GM18520 (cell line): ENCODE results near the gene TPSG1.
"Not testable (repeated sequence)": the region's sequence is repeated elsewhere in the genome, so short reads cannot be mapped to it uniquely, and the experiment has no call there.

ENCODE experiments used
- ATAC-seq: cut with Tn5 transposase; IDR thresholded peaks from one replicate; pipeline ENCODE4 v1.9.1; 2021; ENCODE audit not compliant: unreplicated experiment

TPSG1 gene

DNA sequence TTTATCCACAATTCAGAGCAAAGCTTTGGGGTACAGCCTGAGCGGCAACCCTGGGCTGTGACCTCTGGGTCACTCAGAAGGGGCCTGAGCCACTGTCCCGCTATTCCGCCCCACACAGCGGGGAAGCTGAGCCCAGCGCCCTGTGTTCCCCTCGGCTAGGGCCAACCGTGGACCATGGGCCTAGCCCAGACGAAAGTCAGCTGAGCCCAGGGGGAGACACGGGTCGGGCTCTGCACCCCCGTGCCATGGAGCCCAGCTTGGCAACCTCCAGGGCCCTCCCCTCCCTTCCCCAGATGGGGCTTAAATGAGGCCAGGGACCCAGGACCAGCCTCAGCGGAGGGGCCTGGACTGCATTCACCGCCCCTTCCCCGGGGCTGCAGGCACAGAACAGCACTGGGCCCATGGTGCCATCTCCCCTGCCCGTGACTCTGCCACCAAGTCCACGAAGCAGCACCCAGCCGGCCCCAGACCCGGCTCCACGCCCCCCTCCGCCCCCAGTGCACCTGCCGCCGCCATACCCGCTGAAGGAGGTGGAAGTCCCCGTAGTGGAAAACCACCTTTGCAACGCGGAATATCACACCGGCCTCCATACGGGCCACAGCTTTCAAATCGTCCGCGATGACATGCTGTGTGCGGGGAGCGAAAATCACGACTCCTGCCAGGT is 32.6 kb upstream of the TPSG1 start:
- no peak for ATAC-seq

DNA sequence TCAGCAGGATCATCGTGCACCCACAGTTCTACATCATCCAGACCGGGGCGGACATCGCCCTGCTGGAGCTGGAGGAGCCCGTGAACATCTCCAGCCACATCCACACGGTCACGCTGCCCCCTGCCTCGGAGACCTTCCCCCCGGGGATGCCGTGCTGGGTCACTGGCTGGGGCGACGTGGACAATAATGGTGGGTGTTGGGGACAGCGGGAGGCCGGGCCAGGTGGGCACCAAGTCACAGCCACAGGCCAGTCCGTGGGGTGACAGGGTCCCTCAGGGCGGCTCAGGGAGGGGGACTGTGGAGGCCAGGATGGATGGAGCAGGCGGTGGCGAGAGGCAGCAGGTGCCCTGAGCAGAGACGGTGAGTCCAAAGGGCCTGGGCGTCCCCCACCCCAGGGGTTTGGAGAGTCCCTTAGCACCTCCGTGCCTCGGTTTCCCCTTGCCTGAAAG is 31.8 kb upstream of the TPSG1 start:
- ATAC-seq, result no peak

DNA sequence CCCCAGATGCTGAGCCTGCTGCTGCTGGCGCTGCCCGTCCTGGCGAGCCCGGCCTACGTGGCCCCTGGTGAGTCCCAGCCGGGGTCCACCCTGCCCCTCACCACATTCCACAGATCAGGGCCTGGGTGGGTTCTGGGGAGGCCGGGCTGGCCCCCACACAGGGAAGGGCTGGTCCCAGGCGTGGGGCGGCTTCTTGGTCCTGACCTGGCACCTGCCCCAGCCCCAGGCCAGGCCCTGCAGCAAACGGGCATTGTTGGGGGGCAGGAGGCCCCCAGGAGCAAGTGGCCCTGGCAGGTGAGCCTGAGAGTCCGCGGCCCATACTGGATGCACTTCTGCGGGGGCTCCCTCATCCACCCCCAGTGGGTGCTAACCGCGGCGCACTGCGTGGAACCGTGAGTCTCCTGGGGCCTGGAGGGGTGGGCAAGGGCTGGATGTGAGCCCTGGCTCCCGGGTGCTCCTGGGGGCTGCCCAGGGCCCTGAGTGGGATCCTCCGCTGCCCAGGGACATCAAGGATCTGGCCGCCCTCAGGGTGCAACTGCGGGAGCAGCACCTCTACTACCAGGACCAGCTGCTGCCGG is 31.3 kb upstream of the TPSG1 start:
- ATAC-seq, result not testable (repeated sequence)

DNA sequence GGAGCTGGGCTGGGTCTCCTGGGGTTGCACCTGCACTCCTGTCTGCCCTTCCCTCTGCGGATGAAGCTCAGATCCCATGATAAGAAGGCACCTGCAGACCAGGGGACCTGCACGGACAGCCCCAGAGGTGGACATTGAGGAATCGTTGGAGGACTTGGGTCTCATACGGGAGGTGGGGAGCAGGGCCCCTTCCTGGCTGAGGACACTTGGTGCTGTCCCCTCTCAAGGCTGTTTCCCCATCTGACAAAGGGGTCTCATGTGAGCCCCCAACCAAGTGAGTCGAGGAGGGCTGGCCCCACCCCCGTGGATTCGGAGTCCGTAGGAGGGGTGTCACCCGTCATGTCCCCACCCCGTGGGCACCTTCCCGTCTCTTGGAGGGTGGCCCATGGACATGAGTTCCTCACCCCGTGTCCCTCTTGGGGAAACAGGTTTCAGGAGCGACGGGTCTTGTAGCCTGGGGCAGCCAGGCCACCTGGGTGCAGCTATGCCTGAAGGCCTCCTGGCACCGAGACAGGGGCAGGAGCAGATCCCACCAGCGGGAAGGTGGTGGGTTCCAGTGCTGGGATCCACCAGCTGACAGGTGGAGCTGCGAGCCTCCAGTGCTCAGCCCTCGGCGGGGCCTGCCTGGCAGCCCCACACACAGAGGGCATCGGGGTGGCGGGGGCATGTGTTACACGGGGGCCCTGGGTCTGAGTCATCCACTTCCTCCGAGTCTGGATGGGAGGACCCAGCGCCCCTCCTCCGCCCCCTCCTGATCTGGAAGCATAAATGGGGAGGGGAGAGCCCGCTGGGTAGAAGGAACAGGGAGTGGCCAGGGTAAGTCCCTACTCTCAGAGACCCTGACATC is 30.4 kb upstream of the TPSG1 start, which contains the start of gene TPSD1:
Gene TPSD1, plus strand, starts transcription at position 794 of the 847 bp plus-strand sequence. CDS start 212 bp downstream, outside the sequence.
- not testable (repeated sequence) for ATAC-seq

DNA sequence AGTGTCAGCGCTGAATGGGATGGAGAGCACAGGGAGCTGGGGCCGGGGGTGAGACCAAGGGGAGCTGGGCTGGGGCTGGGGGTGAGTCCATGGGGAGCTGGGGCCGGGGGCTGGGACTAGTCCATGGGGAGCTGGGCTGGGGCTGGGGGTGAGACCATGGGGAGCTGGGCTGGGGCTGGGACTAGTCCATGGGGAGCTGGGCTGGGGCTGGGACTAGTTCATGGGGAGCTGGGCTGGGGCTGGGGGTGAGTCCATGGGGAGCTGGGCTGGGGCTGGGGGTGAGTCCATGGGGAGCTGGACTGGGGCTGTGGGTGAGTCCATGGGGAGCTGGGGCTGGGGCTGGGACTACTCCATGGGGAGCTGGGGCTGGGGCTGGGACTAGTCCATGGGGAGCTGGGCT is 29.8 kb upstream of the TPSG1 start:
- ATAC-seq, result not testable (repeated sequence)

DNA sequence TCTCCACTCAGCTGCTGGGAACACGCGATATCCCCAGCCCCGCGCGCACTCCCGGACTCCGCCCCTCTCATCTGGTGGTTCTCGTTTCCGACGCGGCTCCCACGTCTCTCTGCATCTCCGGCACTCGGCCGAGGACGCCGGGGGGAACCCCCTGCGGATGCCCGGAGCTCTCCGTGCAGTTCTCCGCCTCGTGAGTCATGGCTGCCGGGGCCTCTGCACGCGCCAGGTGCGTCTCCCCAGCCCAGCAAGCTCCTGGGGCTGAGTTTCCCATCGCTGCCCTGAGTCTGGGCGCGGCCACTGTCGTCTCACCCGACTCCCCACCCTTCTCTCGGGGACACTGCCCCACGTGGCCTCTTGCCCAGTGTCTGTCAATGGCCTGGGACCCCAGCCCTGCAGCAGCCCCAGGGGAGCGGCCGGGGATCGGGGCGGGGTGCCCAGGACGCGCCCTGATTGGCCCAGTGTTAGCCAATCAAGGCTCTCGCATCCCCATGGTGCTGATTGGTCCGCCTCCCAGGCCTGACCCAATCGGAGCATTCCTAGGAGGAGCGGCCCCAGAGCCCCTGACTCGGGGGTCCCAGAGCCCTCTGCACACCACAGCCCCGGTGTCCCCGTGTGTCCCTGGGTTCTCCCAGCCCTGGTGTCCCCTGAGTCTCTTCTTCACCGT is 28.8 kb upstream of the TPSG1 start:
- ATAC-seq, result not testable (repeated sequence)

DNA sequence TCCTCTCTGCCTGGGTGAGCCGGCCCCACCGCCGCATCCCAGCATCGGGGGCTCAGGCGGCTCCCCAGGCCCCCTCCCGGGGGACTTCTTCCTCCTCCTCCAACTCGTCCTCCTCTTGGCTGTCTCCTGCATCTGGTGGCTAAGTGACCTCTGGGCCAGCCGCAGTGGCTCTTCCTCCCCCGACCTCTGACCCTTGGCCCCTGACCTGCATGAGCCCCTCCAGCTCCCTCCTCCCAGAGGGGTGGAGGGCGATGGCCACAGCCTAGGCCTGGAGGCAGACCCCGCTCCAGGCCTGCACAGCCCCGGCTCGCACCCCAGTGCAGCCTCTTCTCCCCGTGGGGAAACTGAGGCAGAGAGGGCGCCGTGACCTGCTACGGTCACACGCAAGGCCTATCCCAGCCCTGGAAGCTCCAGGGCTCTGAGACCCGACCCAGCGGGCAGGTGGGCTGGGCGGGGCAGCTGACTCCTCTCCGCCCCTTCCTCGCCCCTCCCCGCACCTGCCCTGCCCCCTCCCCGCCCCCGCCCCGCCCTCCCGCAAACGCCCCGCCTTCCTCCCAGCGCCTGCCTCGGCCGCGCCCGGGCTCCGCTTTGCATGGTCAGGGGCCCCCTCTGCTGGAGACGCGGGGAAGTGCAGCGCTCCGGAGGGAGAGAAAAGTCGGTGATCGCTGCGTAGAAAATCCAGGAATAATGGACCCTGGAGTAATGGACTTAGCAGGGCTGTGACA is 24.1 kb upstream of the TPSG1 start:
- ATAC-seq, result not testable (repeated sequence)

DNA sequence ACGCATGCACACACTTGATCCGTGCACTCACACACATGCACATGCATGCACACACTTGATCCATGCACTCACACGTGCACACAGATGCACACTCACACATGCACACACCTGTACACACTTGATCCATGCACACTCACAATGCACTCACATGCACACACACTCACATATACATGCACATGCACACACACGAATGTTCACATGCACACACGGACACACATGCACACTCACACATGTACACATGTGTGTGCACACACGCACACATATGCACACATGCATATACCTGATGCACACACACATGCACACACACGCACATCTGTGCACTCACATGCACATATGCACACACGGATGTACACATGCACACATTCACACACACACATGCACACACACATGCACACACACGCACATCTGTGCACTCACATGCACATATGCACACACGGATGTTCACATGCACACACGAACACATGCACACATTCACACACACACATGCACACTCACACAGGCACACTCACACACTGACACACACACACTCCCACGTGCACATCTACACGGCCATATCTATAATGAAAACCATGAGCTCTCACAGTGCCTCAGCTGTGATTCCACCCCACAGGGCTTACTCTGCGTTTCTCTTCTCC is 23.0 kb upstream of the TPSG1 start:
- not testable (repeated sequence) for ATAC-seq

DNA sequence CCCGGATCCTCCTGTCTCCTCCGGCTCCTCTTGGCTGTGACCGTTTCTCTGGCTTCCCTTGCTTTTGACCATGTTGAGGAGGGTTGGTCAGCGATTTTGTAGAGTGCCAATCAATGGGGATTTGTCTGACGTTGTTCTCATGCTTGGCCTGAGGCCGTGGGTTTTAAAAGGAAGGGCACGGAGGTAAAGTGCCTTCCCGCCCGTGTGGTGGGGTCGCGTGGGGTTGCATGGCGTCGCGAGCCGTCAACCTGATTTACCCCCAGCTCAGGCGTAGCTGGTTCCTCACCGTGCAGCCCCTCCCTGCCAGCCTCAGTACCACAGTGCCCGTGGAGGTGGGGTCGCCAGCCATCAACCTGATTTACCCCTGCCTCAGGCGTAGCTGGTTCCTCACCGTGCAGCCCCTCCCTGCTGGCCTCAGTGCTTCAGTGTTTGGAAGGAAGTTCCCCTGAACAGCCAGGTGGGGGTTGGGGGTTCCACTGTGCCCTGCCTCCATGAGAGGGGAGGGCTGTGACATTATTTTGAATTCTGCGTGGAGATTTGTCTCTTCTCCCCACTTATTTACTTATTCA is 20.5 kb upstream of the TPSG1 start:
- ATAC-seq, result no peak

DNA sequence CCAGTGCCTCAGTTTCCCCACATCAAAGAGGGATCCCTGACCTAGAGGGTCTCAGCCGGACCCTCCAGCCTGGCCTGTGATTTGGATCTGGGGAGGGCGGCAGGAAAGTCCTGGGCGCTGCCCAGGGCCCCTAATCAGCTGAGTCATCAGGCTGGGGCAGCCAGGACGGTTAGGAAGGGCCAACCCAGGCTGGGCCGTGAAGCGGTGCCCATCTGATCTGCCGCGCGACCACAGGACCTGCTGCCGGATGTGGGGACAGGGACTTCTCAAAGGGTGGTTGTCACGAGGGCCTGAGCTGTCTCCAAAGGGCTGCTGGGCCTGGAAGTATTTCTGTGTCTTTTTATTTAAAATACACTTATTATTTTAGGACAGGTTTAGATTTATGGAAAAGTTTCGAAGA is 19.8 kb upstream of the TPSG1 start:
- ATAC-seq, result no peak

DNA sequence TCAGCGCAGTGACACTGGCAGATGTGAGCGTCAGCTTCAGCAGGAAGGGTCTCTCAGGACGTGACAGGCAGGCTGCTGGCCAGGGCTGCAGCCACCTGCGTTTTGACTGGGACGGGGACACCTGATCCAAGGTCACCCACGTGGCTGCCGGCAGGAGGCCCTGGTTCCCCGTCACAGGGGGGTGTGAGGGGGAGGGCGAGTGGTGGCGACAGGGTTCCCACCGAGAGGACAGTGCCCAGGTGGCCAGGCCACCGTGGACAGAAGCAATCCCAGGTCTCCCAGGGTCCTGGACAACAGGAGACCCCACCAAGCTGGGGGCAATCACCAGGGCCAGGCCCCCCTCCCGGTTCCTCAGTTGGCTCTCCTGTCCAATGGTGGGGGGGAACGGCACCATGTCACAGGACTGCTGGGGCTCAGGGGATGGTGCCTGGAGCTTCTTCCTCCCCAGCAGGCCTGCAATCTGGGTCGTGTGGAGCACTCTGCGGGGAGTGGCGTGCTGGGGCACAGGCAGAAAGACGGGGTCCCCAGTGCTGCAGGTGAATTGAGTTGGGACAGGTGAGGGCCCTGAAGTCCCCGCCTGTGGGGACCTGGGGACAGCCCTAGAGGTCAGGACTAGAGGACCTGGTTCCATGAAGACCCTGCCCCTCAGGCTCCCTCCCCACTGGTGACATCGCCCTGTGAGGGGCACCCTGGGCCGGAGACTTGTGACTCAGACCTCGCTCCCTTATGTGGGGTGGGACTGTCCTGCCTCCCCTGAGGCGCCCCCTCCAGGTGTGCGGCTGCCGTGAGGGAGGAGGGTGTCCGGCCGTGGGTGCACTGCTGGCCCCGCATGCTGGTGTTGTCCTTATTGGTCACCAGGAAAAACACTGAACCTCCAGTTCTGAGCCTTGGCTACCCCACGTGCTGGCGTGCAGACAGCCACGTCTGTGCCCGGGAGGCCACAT is 19.1 kb upstream of the TPSG1 start:
- not testable (repeated sequence) for ATAC-seq

DNA sequence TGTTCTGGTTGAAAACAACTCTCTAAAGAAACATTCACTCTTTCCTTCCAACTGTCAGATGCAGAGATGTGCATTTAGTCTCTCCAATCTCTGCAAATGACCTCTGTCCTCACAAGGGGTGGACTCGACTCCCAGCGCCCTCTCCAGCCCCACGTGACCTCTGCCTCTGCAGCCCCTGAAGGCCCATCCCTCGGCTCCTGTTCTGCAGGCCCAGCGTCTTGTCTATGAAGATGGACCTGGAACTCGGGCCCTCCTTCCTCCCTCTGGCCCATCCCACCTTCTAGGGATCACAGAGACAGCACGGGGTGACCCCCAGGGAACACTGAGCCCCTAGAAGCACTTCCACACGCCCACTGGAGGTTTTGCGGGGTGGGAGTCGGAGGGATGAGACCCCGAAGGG is 18.3 kb upstream of the TPSG1 start:
- ATAC-seq, result not testable (repeated sequence)

DNA sequence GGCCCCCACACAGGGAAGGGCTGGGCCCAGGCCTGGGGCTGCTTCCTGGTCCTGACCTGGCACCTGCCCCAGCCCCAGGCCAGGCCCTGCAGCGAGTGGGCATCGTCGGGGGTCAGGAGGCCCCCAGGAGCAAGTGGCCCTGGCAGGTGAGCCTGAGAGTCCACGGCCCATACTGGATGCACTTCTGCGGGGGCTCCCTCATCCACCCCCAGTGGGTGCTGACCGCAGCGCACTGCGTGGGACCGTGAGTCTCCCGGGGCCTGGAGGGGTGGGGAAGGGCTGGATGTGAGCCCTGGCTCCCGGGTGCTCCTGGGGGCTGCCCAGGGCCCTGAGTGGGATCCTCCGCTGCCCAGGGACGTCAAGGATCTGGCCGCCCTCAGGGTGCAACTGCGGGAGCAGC is 16.0 kb upstream of the TPSG1 start:
- not testable (repeated sequence) for ATAC-seq

DNA sequence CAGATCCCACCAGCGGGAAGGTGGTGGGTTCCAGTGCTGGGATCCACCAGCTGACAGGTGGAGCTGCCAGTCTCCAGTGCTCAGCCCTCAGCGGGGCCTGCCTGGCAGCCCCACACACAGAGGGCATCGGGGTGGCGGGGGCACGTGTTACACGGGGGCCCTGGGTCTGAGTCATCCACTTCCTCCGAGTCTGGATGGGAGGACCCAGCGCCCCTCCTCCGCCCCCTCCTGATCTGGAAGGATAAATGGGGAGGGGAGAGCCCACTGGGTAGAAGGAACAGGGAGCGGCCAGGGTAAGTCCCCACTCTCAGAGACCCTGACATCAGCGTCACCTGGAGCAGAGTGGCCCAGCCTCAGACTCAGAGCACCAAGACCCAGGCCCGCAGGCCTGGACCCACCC is 15.4 kb upstream of the TPSG1 start, which contains the start of gene TPSAB1:
Gene TPSAB1, plus strand, starts transcription at position 270 of the 400 bp plus-strand sequence. CDS start 234 bp downstream, outside the sequence.
- ATAC-seq, result not testable (repeated sequence)

DNA sequence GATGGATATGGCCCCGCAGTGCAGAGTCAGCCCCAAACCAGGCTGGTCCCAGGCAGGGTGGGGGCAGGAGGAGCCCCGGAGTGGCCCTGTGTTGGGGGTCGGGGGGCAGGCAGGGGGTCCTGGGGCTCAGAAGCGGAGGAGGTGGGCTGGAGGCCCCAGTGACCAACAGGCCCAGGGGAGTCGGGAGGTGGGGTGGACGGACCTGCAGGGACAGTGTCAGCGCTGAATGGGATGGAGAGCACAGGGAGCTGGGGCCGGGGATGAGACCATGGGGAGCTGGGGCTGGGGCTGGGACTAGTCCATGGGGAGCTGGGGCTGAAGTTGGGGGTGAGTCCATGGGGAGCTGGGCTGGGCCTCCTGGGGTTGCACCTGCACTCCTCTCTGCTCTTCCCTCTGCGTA is 14.5 kb upstream of the TPSG1 start:
- not testable (repeated sequence) for ATAC-seq

DNA sequence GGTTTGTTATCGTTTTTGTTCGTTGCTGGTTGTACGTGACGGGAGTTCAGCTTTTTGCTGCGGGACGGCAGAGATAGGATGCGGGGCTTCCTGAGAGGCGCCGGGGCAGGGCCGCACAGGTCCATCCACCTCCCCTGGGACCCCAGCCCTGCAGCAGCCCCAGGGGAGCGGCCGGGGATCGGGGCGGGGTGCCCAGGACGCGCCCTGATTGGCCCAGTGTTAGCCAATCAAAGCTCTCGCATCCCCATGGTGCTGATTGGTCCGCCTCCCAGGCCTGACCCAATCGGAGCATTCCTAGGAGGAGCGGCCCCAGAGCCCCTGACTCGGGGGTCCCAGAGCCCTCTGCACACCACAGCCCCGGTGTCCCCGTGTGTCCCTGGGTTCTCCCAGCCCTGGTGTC is 13.8 kb upstream of the TPSG1 start:
- not testable (repeated sequence) for ATAC-seq

DNA sequence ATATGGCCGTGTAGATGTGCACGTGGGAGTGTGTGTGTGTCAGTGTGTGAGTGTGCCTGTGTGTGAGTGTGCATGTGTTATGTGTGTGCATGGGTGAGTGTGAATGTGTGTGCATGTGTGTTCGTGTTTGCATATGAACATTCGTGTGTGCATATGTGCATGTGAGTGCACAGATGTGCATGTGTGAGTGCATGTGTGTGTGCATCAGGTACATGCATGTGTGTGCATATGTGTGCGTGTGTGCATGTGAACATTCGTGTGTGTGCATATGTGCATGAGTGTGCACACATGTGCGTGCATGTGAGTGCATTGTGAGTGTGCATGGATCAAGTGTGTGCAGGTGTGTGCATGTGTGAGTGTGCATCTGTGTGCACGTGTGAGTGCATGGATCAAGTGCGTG is 12.9 kb upstream of the TPSG1 start:
- ATAC-seq, result no peak

DNA sequence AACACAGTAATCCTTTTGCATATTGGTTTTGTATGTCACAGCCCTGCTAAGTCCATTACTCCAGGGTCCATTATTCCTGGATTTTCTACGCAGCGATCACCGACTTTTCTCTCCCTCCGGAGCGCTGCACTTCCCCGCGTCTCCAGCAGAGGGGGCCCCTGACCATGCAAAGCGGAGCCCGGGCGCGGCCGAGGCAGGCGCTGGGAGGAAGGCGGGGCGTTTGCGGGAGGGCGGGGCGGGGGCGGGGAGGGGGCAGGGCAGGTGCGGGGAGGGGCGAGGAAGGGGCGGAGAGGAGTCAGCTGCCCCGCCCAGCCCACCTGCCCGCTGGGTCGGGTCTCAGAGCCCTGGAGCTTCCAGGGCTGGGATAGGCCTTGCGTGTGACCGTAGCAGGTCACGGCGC is 11.6 kb upstream of the TPSG1 start:
- ATAC-seq, result not testable (repeated sequence)
